ENCODE results near the gene PKLR. TPM values are rescaled to one million over a fixed set of nuclear protein-coding genes. Genes with fewer than 3 reads are reported as not detected.

PKLR gene
- total and polyA plus RNA-seq, 12 donors, result 0.11 TPM; not detected in 11

DNA sequence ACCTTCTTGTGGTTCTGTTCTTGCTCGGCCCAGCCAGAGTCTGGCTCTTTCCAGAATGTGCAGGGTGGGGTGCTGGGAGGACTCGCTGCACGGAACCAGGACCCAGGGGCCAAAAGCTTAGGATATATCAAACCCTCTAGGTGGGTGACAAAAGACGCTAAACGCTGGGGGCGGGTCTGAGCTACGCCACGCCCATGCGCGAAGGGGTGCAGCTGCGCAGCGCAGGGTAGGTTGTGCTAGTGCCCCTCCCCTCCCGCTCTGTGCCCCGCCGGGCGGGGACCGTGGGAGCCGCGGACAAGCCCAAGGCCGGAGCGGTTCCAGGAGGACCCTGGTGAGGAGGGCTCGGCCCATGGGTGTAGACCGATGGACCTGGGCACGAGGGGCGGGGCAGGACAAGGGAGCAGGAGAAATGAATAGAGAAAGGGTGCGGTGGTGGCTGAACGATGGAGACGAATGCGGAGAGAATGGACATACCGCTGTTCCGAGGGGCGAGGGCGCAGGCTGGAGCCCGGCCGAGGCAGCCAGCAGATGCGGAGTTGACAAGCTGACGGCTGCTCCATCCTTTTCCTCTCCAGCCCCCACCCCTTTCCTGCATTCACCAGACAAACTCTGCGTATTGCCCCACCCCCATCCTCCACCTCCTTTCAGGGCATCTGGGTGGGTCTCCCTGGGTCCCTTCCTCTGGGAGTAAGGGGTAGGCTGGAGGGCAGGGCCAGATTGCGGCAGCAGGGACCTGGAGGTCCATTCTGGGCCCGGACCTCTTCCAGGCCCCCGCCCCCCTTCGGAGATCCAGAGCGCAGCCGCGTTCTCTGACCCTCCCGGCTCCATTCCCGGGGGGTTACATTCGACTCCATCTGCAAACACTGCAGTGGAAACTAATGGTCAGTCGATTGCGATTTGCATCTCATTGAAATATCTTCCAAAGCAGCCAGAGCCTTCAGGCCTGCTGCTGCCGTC is 19.7 kb upstream of the PKLR start, which contains the start of gene RUSC1:
RUSC1 (plus strand) TSS at position 234 of the 957 bp plus-strand sequence. CDS start 880 bp downstream, outside the sequence.
- DNase-seq (peak; percentile 88), ATAC-seq (peak; percentile 32 to 56 (median 48))
- Histone ChIP-seq H3K4me3 (peak within 1 kb of the TSS; percentile 54 to 87 (median 78)), H3K9me3 (no peaks in the 10 kb centered on the region), H3K4me1 (peaks cover 7 to 48% (median 40%) of the 10 kb centered on the region in 9 donors), H3K27me3 (no peaks in the 10 kb centered on the region), H3K36me3 (peaks cover 0 to 45% (median 2%) of the 10 kb centered on the region in 9 donors), H3K27ac (peak within 1 kb of the TSS; percentile 61 to 98 (median 97))
- intact Hi-C loops (cut with DNase I), result loop anchor here (2.0 to 5.0 kb wide), 5 partner anchors 44 to 271 kb away; partner anchors contain the start of genes HCN3 (in 5 of the 10), MTX1 (in 2 of the 10) and THBS3 (in 2 of the 10)
- TF ChIP-seq, protein P1, sequence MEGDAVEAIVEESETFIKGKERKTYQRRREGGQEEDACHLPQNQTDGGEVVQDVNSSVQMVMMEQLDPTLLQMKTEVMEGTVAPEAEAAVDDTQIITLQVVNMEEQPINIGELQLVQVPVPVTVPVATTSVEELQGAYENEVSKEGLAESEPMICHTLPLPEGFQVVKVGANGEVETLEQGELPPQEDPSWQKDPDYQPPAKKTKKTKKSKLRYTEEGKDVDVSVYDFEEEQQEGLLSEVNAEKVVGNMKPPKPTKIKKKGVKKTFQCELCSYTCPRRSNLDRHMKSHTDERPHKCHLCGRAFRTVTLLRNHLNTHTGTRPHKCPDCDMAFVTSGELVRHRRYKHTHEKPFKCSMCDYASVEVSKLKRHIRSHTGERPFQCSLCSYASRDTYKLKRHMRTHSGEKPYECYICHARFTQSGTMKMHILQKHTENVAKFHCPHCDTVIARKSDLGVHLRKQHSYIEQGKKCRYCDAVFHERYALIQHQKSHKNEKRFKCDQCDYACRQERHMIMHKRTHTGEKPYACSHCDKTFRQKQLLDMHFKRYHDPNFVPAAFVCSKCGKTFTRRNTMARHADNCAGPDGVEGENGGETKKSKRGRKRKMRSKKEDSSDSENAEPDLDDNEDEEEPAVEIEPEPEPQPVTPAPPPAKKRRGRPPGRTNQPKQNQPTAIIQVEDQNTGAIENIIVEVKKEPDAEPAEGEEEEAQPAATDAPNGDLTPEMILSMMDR (IDR thresholded peaks at IDR 0.05), result peak in 1 of 9 donors; percentile 5
- 10 to 12% methylated on average over 50 to 51 of the region's 51 CpGs for WGBS, 2 donors

DNA sequence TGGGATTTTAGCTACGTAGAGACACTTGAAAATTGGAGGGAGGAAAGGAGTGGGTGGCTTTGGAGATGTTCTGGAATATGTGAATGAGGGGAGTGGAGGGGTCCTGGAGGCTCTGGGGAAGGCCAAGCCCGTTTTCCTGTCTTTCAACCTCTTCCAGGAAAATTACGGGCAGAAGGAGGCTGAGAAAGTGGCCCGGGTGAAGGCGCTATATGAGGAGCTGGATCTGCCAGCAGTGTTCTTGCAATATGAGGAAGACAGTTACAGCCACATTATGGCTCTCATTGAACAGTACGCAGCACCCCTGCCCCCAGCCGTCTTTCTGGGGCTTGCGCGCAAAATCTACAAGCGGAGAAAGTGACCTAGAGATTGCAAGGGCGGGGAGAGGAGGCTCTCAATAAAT is 19.0 kb upstream of the PKLR start:
- 34 to 38% methylated on average over 11 of the region's 11 CpGs for WGBS, 2 donors
- Histone ChIP-seq H3K4me1 (peaks cover 7 to 42% (median 35%) of the 10 kb centered on the region in 9 donors), H3K36me3 (peaks cover 0 to 45% (median under 1%) of the 10 kb centered on the region in 9 donors), H3K27me3 (no peaks in the 10 kb centered on the region), H3K27ac (peak overlapping the region in 9 of 10 donors; percentile 69 to 98 (median 97)), H3K9me3 (no peaks in the 10 kb centered on the region), H3K4me3 (peak overlapping the region; percentile 54 to 87 (median 78))
- no peak for ATAC-seq
- TF ChIP-seq, protein P1 (IDR thresholded peaks at IDR 0.05), result no peak
- DNase-seq, result no peak
- intact Hi-C loops (cut with DNase I), result loop anchor here (2.0 to 5.0 kb wide), 5 partner anchors 43 to 272 kb away; partner anchors contain the start of genes HCN3 (in 5 of the 10), MTX1 (in 2 of the 10) and THBS3 (in 2 of the 10)

DNA sequence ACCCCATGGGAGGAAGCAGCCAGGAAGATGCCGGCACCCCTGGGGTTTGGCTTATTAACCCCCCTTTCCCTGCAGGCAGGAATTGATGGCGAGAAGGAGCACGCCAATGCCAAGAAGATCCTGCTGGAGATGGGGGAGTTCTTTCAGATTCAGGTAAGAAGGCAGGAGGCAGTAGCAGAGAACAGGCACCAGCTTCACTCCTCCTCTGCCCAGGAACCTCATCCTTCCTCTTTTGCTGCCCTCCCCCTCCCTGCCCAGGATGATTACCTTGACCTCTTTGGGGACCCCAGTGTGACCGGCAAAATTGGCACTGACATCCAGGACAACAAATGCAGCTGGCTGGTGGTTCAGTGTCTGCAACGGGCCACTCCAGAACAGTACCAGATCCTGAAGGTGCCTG is 18.3 kb upstream of the PKLR start:
- Histone ChIP-seq H3K9me3 (no peaks in the 10 kb centered on the region), H3K4me3 (no peak overlapping the region), H3K36me3 (peaks cover 0 to 52% (median 6%) of the 10 kb centered on the region in 9 donors), H3K27ac (peak overlapping the region in 1 of 10 donors; percentile 98), H3K27me3 (no peaks in the 10 kb centered on the region), H3K4me1 (peaks cover 7 to 37% (median 31%) of the 10 kb centered on the region in 9 donors)
- TF ChIP-seq, protein P1 (IDR thresholded peaks at IDR 0.05), result no peak
- DNase-seq (no peak), ATAC-seq (no peak)
- intact Hi-C loops (cut with DNase I), result no loop called here
- 77% methylated on average over 5 of the region's 5 CpGs for WGBS, 2 donors

DNA sequence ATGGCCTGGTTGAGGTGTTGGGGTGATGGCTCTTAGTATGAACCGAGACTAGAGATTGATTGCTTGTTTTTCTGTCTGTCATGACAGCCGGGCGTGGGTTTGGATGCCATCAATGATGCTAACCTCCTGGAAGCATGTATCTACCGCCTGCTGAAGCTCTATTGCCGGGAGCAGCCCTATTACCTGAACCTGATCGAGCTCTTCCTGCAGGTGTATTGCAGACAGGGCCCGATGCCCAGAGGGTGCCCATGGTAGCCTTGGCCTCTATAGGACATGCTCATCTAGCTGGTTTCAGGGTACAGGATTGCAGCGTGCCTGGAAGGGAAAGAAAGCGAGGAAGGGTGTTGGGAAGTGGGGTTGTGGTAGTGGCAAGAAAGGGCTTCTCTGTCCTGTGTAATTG is 16.8 kb upstream of the PKLR start:
- Histone ChIP-seq H3K27me3 (no peaks in the 10 kb centered on the region), H3K27ac (no peak overlapping the region), H3K4me3 (no peak overlapping the region), H3K9me3 (no peaks in the 10 kb centered on the region), H3K4me1 (peaks cover 7 to 37% (median 31%) of the 10 kb centered on the region in 9 donors), H3K36me3 (peaks cover 0 to 66% (median 6%) of the 10 kb centered on the region in 9 donors)
- DNase-seq (no peak), ATAC-seq (no peak)
- TF ChIP-seq, protein P1 (IDR thresholded peaks at IDR 0.05), result no peak
- WGBS, 2 donors, result 95 to 96% methylated on average over 9 of the region's 9 CpGs
- intact Hi-C loops (cut with DNase I), result no loop called here
